Large intestine (tissue), 12 donors: ENCODE data around the gene CENPI. TPM values are rescaled to one million over a fixed set of nuclear protein-coding genes. Genes with fewer than 3 reads are reported as not detected.
"Not testable (repeated sequence)": the region's sequence is repeated elsewhere in the genome, so short reads cannot be mapped to it uniquely, and the experiment has no call there.

Experiments
- DNase-seq, 2 donors: peaks; one replicate each; pipeline versions ENCODE4 v3.0.0 to v3.0.0-alpha.2; 2013
- H3K27ac ChIP-seq: one replicate; pipeline ENCODE4 v1.5.1; 2013; ENCODE audit warnings: low read length
- H3K27me3 ChIP-seq: 2 replicates; pipeline ENCODE4 v1.6.1; 2013; ENCODE audit warnings: low read length; ENCODE audit not compliant: control insufficient read depth, insufficient read depth
- H3K36me3 ChIP-seq: 2 replicates; pipeline ENCODE4 v1.6.1; 2013; ENCODE audit warnings: low read length; ENCODE audit not compliant: control insufficient read depth, insufficient read depth
- H3K4me1 ChIP-seq: one replicate; pipeline ENCODE4 v1.6.1; 2013; ENCODE audit warnings: low read length; ENCODE audit not compliant: control insufficient read depth, insufficient read depth
- H3K4me3 ChIP-seq: one replicate; pipeline ENCODE4 v1.5.1; 2013; ENCODE audit warnings: low read length
- H3K9me3 ChIP-seq: one replicate; pipeline ENCODE4 v1.6.1; 2013; ENCODE audit warnings: mild to moderate bottlenecking, low read depth, low read length, moderate library complexity; ENCODE audit not compliant: control insufficient read depth
- WGBS: methylation state at CpG from one replicate; pipeline ENCODE4 v1.1.5; 2013; ENCODE audit warnings: low lambda C conversion rate; ENCODE audit not compliant: insufficient coverage; 5-methylcytosine and 5-hydroxymethylcytosine counted together
- long read RNA-seq, 11 donors: transcript quantifications; one replicate each; lab custom pipeline, GENCODE V29; 2026
- polyA plus RNA-seq: library from polyadenylated mRNA; unstranded; fragments of 120-200 nt; gene quantifications from one replicate; pipeline ENCODE4 v1.2.1, GENCODE V29; 2013

The CENPI gene
- 4.5 TPM for polyA plus RNA-seq
- long read RNA-seq, donor 1: 0 reads
- long read RNA-seq, donor 2: 0 reads
- long read RNA-seq, donor 3: 0 reads
- long read RNA-seq, donor 4: 0 reads
- long read RNA-seq, donor 5: 0 reads
- long read RNA-seq, donor 6: 0 reads
- long read RNA-seq, donor 7: 0 reads
- long read RNA-seq, donor 8: 0 reads
- long read RNA-seq, donor 9: 0 reads
- long read RNA-seq, donor 10: 0 reads
- long read RNA-seq, donor 11: 0 reads

GRCh38 chrX:101097546-101098453 lies at the start of gene CENPI:
CENPI (plus strand) TSS chrX:101098204; CDS start chrX:101101071, 2,867 bp downstream.
- Histone ChIP-seq H3K27me3 (no peaks in the 10 kb centered on the region), H3K4me1 (no peaks in the 10 kb centered on the region), H3K27ac (peak within 1 kb of the TSS; percentile 62), H3K4me3 (peak within 1 kb of the TSS; percentile 65), H3K9me3 (no peaks in the 10 kb centered on the region), H3K36me3 (no peaks in the 10 kb centered on the region)
- WGBS: no CpG with 5 or more reads among the region's 48 CpGs
- peak; percentile 91 to 95 for DNase-seq

GRCh38 chrX:101051153-101051548 lies 46.9 kb upstream of the CENPI start:
- Histone ChIP-seq H3K27me3 (no peaks in the 10 kb centered on the region), H3K4me3 (peak overlapping the region; percentile 79), H3K27ac (peak overlapping the region; percentile 90), H3K9me3 (no peaks in the 10 kb centered on the region), H3K4me1 (peaks cover 3% of the 10 kb centered on the region), H3K36me3 (no peaks in the 10 kb centered on the region)
- WGBS: no CpG with 5 or more reads among the region's 5 CpGs
- no peak for DNase-seq

GRCh38 chrX:101051549-101052302 lies 46.3 kb upstream of the CENPI start, which contains the start of gene TRMT2B:
TRMT2B (minus strand) TSS chrX:101052111; CDS start chrX:101042289, 9,822 bp downstream.
- DNase-seq: peak; percentile 56 to 87
- no peaks in the 10 kb centered on the region for H3K9me3 ChIP-seq
- H3K4me3 ChIP-seq: peak within 1 kb of the TSS; percentile 79
- WGBS: no CpG with 5 or more reads among the region's 43 CpGs
- no peaks in the 10 kb centered on the region for H3K27me3 ChIP-seq
- H3K27ac ChIP-seq: peak within 1 kb of the TSS; percentile 90
- peaks cover 3% of the 10 kb centered on the region for H3K4me1 ChIP-seq
- H3K36me3 ChIP-seq: no peaks in the 10 kb centered on the region

GRCh38 chrX:101056551-101056950 lies 41.5 kb upstream of the CENPI start:
- not testable (repeated sequence) for H3K9me3 ChIP-seq, H3K27ac ChIP-seq, H3K27me3 ChIP-seq, H3K4me1 ChIP-seq, DNase-seq, H3K4me3 ChIP-seq, H3K36me3 ChIP-seq
- no CpG with 5 or more reads among the region's 4 CpGs for WGBS

- H3K9me3 ChIP-seq: no peaks in the 10 kb centered on the region
- H3K4me3 ChIP-seq: no peak overlapping the region
- DNase-seq: no peak
- H3K36me3 ChIP-seq: no peaks in the 10 kb centered on the region
- H3K27me3 ChIP-seq: no peaks in the 10 kb centered on the region
- H3K4me1 ChIP-seq: no peaks in the 10 kb centered on the region
- no peak overlapping the region for H3K27ac ChIP-seq
- WGBS: no CpG with 5 or more reads among the region's 3 CpGs
Measured at GRCh38 chrX:101057093-101057714, 40.8 kb upstream of the CENPI start.

- Histone ChIP-seq H3K9me3 (no peaks in the 10 kb centered on the region), H3K4me3 (no peak overlapping the region), H3K36me3 (no peaks in the 10 kb centered on the region), H3K27me3 (no peaks in the 10 kb centered on the region), H3K27ac (no peak overlapping the region), H3K4me1 (no peaks in the 10 kb centered on the region)
- DNase-seq: no peak
Measured at GRCh38 chrX:101062176-101062575, 35.8 kb upstream of the CENPI start.

- Histone ChIP-seq H3K4me1 (no peaks in the 10 kb centered on the region), H3K27me3 (no peaks in the 10 kb centered on the region), H3K9me3 (no peaks in the 10 kb centered on the region), H3K27ac (no peak overlapping the region), H3K36me3 (no peaks in the 10 kb centered on the region), H3K4me3 (no peak overlapping the region)
- no CpG with 5 or more reads among the region's 3 CpGs for WGBS
- DNase-seq: no peak
Measured at GRCh38 chrX:101071582-101071981, 26.4 kb upstream of the CENPI start.

- no CpG with 5 or more reads among the region's 23 CpGs for WGBS
- Histone ChIP-seq H3K4me3 (peak within 1 kb of the TSS; percentile 45), H3K9me3 (no peaks in the 10 kb centered on the region), H3K27me3 (no peaks in the 10 kb centered on the region), H3K36me3 (no peaks in the 10 kb centered on the region), H3K4me1 (no peaks in the 10 kb centered on the region), H3K27ac (no peak within 1 kb of the TSS)
- peak; percentile 4 to 24 for DNase-seq
Measured at GRCh38 chrX:101078716-101079598, 19.0 kb upstream of the CENPI start, which contains the start of gene TMEM35A. TMEM35A (plus strand) TSS chrX:101078879; CDS start chrX:101079003, 124 bp downstream.

GRCh38 chrX:101079736-101080270 lies 18.2 kb upstream of the CENPI start:
- WGBS: no CpG with 5 or more reads among the region's 8 CpGs
- Histone ChIP-seq H3K9me3 (no peaks in the 10 kb centered on the region), H3K4me3 (peak overlapping the region; percentile 45), H3K27me3 (no peaks in the 10 kb centered on the region), H3K36me3 (no peaks in the 10 kb centered on the region), H3K4me1 (no peaks in the 10 kb centered on the region), H3K27ac (no peak overlapping the region)
- DNase-seq: no peak
